ENCODE results near the gene LIME1. TPM values are rescaled to one million over a fixed set of nuclear protein-coding genes. Genes with fewer than 3 reads are reported as not detected.

LIME1 gene
- total RNA-seq, 4 donors from 2014 or later = 4.7 to 17.0 (median 7.2) TPM

GRCh38 chr20:63695424-63696305 is 40.8 kb upstream of the LIME1 start:
- H3K27me3 ChIP-seq = no peaks in the 10 kb centered on the region
- H3K4me3 ChIP-seq = no peak overlapping the region
- no peak for ATAC-seq
- H3K4me1 ChIP-seq = peaks cover 0 to 51% (median 33%) of the 10 kb centered on the region in 3 donors
- peaks cover 0 to 47% of the 10 kb centered on the region in 2 donors for H3K36me3 ChIP-seq
- no CpG with 5 or more reads among the region's 25 CpGs for WGBS, 2 donors (ENCODE audit: low coverage in 1 of 2)
- peak overlapping the region in 2 of 4 donors; percentile 2 to 22 for H3K27ac ChIP-seq
- TF ChIP-seq EP300 (IDR thresholded peaks at IDR 0.05) (no peak), POLR2AphosphoS5 (IDR thresholded peaks at IDR 0.05) (no peak)
- H3K9me3 ChIP-seq = no peaks in the 10 kb centered on the region

GRCh38 chr20:63696306-63696627 is 40.2 kb upstream of the LIME1 start:
- Histone ChIP-seq H3K27me3 (no peaks in the 10 kb centered on the region), H3K27ac (peak overlapping the region in 3 of 4 donors; percentile 2 to 22 (median 19)), H3K9me3 (no peaks in the 10 kb centered on the region), H3K4me3 (peak overlapping the region in 1 of 2 donors; percentile 39), H3K36me3 (peaks cover 0 to 51% of the 10 kb centered on the region in 2 donors), H3K4me1 (peaks cover 0 to 55% (median 33%) of the 10 kb centered on the region in 3 donors)
- no CpG with 5 or more reads among the region's 6 CpGs for WGBS, 2 donors (ENCODE audit: low coverage in 1 of 2)
- no peak for ATAC-seq
- TF ChIP-seq, protein P1, sequence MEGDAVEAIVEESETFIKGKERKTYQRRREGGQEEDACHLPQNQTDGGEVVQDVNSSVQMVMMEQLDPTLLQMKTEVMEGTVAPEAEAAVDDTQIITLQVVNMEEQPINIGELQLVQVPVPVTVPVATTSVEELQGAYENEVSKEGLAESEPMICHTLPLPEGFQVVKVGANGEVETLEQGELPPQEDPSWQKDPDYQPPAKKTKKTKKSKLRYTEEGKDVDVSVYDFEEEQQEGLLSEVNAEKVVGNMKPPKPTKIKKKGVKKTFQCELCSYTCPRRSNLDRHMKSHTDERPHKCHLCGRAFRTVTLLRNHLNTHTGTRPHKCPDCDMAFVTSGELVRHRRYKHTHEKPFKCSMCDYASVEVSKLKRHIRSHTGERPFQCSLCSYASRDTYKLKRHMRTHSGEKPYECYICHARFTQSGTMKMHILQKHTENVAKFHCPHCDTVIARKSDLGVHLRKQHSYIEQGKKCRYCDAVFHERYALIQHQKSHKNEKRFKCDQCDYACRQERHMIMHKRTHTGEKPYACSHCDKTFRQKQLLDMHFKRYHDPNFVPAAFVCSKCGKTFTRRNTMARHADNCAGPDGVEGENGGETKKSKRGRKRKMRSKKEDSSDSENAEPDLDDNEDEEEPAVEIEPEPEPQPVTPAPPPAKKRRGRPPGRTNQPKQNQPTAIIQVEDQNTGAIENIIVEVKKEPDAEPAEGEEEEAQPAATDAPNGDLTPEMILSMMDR (IDR thresholded peaks at IDR 0.05) = no peak
- no peak for TF ChIP-seq POLR2AphosphoS5 (IDR thresholded peaks at IDR 0.05)
- no peak for TF ChIP-seq EP300 (IDR thresholded peaks at IDR 0.05)
- no peak for TF ChIP-seq POLR2A (IDR thresholded peaks at IDR 0.05)

GRCh38 chr20:63696628-63697356 is 39.7 kb upstream of the LIME1 start, which contains the start of gene TNFRSF6B:
TNFRSF6B (plus strand) TSS chr20:63696652; CDS start chr20:63696768, 116 bp downstream.
- H3K4me3 ChIP-seq = peak within 1 kb of the TSS in 1 of 2 donors; percentile 39
- TF ChIP-seq POLR2A (IDR thresholded peaks at IDR 0.05) (peak in 1 of 2 donors; percentile 11), POLR2AphosphoS5 (IDR thresholded peaks at IDR 0.05) (peak; percentile 9), EP300 (IDR thresholded peaks at IDR 0.05) (no peak)
- TF ChIP-seq, protein P1 (IDR thresholded peaks at IDR 0.05) = no peak
- peaks cover 0 to 51% of the 10 kb centered on the region in 2 donors for H3K36me3 ChIP-seq
- WGBS, 2 donors (ENCODE audit: low coverage in 1 of 2) = no CpG with 5 or more reads among the region's 52 CpGs
- no peak for ATAC-seq
- H3K9me3 ChIP-seq = no peaks in the 10 kb centered on the region
- H3K27ac ChIP-seq = peak within 1 kb of the TSS in 3 of 4 donors; percentile 14 to 22 (median 19)
- no peaks in the 10 kb centered on the region for H3K27me3 ChIP-seq
- peaks cover 0 to 55% (median 33%) of the 10 kb centered on the region in 3 donors for H3K4me1 ChIP-seq

DNA sequence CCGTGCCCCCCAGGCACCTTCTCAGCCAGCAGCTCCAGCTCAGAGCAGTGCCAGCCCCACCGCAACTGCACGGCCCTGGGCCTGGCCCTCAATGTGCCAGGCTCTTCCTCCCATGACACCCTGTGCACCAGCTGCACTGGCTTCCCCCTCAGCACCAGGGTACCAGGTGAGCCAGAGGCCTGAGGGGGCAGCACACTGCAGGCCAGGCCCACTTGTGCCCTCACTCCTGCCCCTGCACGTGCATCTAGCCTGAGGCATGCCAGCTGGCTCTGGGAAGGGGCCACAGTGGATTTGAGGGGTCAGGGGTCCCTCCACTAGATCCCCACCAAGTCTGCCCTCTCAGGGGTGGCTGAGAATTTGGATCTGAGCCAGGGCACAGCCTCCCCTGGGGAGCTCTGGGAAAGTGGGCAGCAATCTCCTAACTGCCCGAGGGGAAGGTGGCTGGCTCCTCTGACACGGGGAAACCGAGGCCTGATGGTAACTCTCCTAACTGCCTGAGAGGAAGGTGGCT is 39.1 kb upstream of the LIME1 start:
- H3K9me3 ChIP-seq = no peaks in the 10 kb centered on the region
- TF ChIP-seq POLR2A (IDR thresholded peaks at IDR 0.05) (no peak), EP300 (IDR thresholded peaks at IDR 0.05) (no peak), POLR2AphosphoS5 (IDR thresholded peaks at IDR 0.05) (no peak)
- TF ChIP-seq, protein P1 (IDR thresholded peaks at IDR 0.05) = no peak
- peak overlapping the region in 1 of 2 donors; percentile 39 for H3K4me3 ChIP-seq
- peak overlapping the region in 2 of 4 donors; percentile 14 to 19 for H3K27ac ChIP-seq
- H3K36me3 ChIP-seq = peaks cover 0 to 49% of the 10 kb centered on the region in 2 donors
- no peaks in the 10 kb centered on the region for H3K27me3 ChIP-seq
- H3K4me1 ChIP-seq = peaks cover 0 to 55% (median 33%) of the 10 kb centered on the region in 3 donors
- ATAC-seq = no peak
- no CpG with 5 or more reads among the region's 7 CpGs for WGBS, 2 donors (ENCODE audit: low coverage in 1 of 2)

All from gastroesophageal sphincter (tissue), 4 donors.